ENCODE measurements around the gene TRAPPC6A.

The TRAPPC6A gene

GRCh38 chr19:45147835-45148676, 30.0 kb downstream of the TRAPPC6A start:
- no peak for TF ChIP-seq MAX (IDR thresholded peaks at IDR 0.05)
- no peak for TF ChIP-seq TAF1 (IDR thresholded peaks at IDR 0.05; ENCODE audit: low read depth)
- no peak for TF ChIP-seq EGR1 (IDR thresholded peaks at IDR 0.05)
- TF ChIP-seq CEBPB (IDR thresholded peaks at IDR 0.05) = no peak
- TF ChIP-seq EP300 (IDR thresholded peaks at IDR 0.05; ENCODE audit: borderline replicate concordance) = no peak
- TF ChIP-seq NFIC (IDR thresholded peaks at IDR 0.05) = no peak

DNA sequence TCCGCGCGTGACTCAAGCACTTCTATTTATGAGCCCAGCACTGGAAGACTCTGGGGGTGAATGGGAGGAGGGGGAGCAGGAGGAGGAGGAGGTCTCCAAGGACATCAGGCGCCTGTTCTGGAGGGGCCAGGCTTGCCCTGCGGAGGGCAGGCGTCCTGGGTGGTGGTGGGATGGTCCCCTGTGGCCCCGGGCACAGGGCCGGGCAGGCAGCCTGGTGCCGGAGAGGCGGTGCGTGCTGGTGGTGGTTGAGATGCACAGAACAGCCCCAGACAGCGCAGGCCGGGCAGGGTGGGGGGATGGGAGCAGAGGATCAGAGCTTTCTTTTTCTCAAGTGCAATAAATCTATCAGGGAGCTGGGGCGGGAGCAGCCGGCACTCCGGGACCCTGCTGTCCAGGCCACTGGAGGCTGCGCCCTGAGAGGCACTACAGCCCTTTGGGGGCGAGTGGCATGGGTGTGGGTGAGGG, 31.3 kb downstream of the TRAPPC6A start:
- TF ChIP-seq CREB1 (IDR thresholded peaks at IDR 0.05; ENCODE audit: low read depth) (no peak), YY1 (IDR thresholded peaks at IDR 0.05; ENCODE audit: low read depth) (no peak), EGR1 (IDR thresholded peaks at IDR 0.05) (no peak), MAX (IDR thresholded peaks at IDR 0.05) (no peak), TEAD4 (IDR thresholded peaks at IDR 0.05) (no peak), CEBPB (IDR thresholded peaks at IDR 0.05) (no peak), TCF12 (IDR thresholded peaks at IDR 0.05; ENCODE audit: low read depth) (no peak)
- TF ChIP-seq, protein P1, sequence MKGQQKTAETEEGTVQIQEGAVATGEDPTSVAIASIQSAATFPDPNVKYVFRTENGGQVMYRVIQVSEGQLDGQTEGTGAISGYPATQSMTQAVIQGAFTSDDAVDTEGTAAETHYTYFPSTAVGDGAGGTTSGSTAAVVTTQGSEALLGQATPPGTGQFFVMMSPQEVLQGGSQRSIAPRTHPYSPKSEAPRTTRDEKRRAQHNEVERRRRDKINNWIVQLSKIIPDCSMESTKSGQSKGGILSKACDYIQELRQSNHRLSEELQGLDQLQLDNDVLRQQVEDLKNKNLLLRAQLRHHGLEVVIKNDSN (IDR thresholded peaks at IDR 0.05) = no peak

GRCh38 chr19:45146251-45146650, 31.8 kb downstream of the TRAPPC6A start:
- TF ChIP-seq MAX (IDR thresholded peaks at IDR 0.05) (no peak), EGR1 (IDR thresholded peaks at IDR 0.05) (no peak), TCF12 (IDR thresholded peaks at IDR 0.05; ENCODE audit: low read depth) (no peak), NFIC (IDR thresholded peaks at IDR 0.05) (no peak), TAF1 (IDR thresholded peaks at IDR 0.05; ENCODE audit: low read depth) (no peak), YY1 (IDR thresholded peaks at IDR 0.05; ENCODE audit: low read depth) (no peak), CEBPB (IDR thresholded peaks at IDR 0.05) (no peak), ZBTB7A (IDR thresholded peaks at IDR 0.05; ENCODE audit: low read depth) (no peak), CREB1 (IDR thresholded peaks at IDR 0.05; ENCODE audit: low read depth) (no peak), EP300 (IDR thresholded peaks at IDR 0.05; ENCODE audit: borderline replicate concordance) (no peak), TEAD4 (IDR thresholded peaks at IDR 0.05) (no peak), FOXM1 (IDR thresholded peaks at IDR 0.05; ENCODE audit: borderline replicate concordance, low read depth) (no peak), RAD21 (IDR thresholded peaks at IDR 0.05; ENCODE audit: low read depth) (no peak)
- TF ChIP-seq, protein P2, sequence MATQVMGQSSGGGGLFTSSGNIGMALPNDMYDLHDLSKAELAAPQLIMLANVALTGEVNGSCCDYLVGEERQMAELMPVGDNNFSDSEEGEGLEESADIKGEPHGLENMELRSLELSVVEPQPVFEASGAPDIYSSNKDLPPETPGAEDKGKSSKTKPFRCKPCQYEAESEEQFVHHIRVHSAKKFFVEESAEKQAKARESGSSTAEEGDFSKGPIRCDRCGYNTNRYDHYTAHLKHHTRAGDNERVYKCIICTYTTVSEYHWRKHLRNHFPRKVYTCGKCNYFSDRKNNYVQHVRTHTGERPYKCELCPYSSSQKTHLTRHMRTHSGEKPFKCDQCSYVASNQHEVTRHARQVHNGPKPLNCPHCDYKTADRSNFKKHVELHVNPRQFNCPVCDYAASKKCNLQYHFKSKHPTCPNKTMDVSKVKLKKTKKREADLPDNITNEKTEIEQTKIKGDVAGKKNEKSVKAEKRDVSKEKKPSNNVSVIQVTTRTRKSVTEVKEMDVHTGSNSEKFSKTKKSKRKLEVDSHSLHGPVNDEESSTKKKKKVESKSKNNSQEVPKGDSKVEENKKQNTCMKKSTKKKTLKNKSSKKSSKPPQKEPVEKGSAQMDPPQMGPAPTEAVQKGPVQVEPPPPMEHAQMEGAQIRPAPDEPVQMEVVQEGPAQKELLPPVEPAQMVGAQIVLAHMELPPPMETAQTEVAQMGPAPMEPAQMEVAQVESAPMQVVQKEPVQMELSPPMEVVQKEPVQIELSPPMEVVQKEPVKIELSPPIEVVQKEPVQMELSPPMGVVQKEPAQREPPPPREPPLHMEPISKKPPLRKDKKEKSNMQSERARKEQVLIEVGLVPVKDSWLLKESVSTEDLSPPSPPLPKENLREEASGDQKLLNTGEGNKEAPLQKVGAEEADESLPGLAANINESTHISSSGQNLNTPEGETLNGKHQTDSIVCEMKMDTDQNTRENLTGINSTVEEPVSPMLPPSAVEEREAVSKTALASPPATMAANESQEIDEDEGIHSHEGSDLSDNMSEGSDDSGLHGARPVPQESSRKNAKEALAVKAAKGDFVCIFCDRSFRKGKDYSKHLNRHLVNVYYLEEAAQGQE (IDR thresholded peaks at IDR 0.05; ENCODE audit: low read depth) = no peak
- TF ChIP-seq, protein P1 (IDR thresholded peaks at IDR 0.05) = no peak

- TF ChIP-seq, protein P2 (IDR thresholded peaks at IDR 0.05; ENCODE audit: low read depth) = no peak
- TF ChIP-seq YY1 (IDR thresholded peaks at IDR 0.05; ENCODE audit: low read depth) (no peak), MAX (IDR thresholded peaks at IDR 0.05) (no peak), ZBTB7A (IDR thresholded peaks at IDR 0.05; ENCODE audit: low read depth) (no peak), NFIC (IDR thresholded peaks at IDR 0.05) (no peak), FOXM1 (IDR thresholded peaks at IDR 0.05; ENCODE audit: borderline replicate concordance, low read depth) (no peak), TEAD4 (IDR thresholded peaks at IDR 0.05) (no peak), TAF1 (IDR thresholded peaks at IDR 0.05; ENCODE audit: low read depth) (no peak), EGR1 (IDR thresholded peaks at IDR 0.05) (no peak), RAD21 (IDR thresholded peaks at IDR 0.05; ENCODE audit: low read depth) (no peak), CEBPB (IDR thresholded peaks at IDR 0.05) (no peak), TCF12 (IDR thresholded peaks at IDR 0.05; ENCODE audit: low read depth) (no peak), EP300 (IDR thresholded peaks at IDR 0.05; ENCODE audit: borderline replicate concordance) (no peak), CREB1 (IDR thresholded peaks at IDR 0.05; ENCODE audit: low read depth) (no peak)
- TF ChIP-seq, protein P1 (IDR thresholded peaks at IDR 0.05) = no peak
These were observed 32.5 kb downstream of the TRAPPC6A start for GRCh38 chr19:45145270-45146189.
